GM19372 (cell line): ENCODE measurements around the gene VWA8.
"Not testable (repeated sequence)": the region's sequence is repeated elsewhere in the genome, so short reads cannot be mapped to it uniquely, and the experiment has no call there.

Experiments
- ATAC-seq: cut with Tn5 transposase; IDR thresholded peaks from one replicate; pipeline ENCODE4 v1.9.1; 2021; ENCODE audit warnings: mild to moderate bottlenecking, low read depth, moderate library complexity; ENCODE audit not compliant: unreplicated experiment

VWA8 gene

DNA sequence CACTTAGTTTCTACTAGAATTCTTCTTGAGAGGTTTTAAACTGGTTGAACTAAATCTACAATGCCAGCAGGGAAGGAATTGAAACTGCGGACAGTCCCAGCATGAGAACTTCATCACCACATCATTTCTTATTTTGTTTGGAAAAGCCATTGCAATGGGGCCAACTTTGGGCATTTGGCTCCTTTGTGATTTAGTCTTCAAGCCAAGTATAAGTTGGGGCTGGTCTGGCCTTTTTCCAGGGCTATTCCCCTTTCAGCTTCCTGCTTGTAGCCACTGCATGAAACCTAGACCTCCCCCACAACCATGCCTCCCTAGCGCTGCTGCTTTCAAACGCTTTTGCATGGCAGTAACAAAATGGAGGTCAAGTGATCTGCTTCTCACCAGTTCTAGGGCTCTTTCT, 361.3 kb downstream of the VWA8 start:
- ATAC-seq = no peak

DNA sequence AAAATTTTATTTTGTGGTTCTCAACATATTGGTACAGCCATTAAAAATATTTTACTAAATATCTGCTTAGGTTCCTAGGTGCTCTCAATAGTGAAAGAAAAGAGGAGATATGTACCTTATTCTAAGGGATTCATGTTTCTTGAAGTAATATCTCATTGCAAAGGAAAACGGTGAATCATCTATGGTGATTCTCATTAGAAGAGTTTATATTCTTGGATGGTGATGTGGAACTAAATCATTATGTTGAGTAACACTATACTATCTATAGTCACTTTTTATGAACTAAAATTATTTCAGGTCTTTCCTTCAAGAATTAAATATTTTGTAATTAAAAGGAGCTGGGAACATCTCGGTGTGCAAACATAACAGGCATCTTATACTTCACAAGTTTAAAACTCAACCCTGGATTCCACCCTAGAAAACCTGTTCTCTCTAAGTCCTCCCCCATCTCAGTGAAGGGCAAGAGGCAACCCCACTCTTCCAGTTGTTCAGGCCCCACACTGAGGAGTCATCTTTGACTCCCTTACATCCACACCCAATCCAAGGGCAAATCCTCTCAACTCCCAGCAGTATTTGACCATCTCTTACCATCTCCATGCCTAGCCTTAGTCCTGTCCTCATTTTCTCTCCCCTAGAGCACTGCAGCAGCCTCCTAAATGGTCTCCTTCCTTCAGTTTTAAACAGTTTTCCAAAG, 363.4 kb downstream of the VWA8 start:
- ATAC-seq = no peak

DNA sequence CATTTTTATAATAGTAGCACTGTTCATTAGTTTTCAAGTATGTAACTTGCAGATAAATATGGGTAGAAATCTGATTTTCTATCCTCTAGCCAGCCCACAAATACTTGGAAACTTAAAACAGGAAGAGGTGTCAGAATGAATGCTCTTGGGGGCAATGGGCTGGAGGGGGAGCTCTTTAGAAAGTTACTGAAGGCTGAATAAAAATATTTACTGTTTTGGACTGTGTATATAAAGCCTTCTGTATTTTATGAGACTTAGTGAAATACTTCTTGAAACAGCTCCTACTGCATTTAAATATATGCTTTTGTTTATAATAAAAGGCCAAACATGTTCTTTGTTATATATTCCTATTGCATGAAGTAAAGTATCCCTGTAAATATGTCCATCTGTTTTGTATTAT, 364.7 kb downstream of the VWA8 start:
- no peak for ATAC-seq

DNA sequence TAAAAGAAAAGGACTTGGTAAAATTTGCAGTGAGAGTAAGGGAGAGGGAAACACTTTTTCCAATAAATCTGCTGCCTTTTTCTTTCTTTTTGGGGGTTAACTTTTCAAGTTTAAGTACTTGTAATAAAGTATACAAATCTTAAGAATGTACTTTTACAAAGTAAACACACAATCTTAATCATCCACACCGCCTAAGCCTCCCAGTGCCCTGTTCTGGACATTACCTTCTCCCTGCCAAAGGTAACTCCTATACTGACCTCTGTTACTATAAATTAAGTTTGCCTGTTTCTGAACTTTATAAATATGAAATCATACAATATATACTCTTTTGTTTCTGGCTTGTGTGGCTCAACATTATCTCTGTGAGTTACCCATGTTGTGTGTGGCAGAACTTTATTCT, 365.6 kb downstream of the VWA8 start:
- no peak for ATAC-seq

DNA sequence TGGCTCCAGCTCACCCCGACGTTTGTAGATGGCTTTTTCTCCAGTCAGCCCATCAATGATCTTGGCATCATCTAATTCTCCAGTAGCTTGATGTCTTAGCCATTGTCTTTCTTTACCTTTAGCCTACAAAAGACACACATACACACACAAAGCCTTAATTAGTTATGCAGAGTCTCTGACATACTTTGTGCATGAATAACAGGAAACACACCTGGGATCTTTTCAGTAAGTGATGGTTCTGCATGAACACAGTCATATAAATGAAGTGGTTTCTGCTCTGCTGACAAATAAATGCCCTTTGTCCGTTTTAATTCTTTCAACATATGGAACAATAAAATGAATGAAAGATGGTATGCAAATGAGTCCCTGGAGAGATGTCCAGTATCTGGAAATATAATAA, 370.3 kb downstream of the VWA8 start:
- ATAC-seq = no peak

DNA sequence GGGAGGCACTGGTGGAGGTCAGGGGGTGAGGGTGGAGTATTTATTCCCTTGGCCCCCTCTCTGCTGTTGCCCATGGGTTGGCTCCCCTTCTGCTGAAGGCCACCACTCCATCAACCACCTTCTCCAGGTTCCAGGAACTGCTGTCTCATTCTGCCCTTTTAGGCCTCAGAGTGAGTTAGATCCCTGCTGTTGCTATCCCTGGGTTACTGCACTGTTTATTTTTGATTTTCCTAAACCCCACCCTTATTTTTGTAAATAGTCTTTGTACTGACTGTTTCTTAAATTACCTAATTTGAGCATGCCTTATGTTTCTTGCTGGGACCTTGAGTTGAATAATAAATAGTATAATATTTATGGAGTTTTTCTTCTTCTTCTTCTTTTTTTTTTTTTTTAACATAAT, 370.8 kb downstream of the VWA8 start:
- ATAC-seq = no peak

DNA sequence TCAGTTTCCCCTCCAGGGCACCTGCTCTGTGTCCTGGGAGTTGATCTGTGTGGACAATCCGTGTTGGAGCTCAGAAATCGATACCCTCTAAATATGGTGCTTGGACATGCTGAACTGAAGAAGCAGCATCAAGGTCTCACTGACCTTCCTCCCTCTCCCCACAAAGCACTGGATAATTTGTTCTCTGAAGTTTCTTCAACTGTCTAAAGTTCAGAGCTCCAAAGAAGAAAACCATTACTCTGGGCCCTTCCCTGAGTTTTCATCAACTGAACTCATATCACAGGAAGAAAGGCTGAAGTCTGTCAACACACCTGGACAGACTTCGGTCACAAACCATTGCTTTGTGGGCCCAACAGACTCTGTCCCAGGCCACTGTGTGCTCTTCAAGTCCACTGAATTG, 371.5 kb downstream of the VWA8 start:
- no peak for ATAC-seq

DNA sequence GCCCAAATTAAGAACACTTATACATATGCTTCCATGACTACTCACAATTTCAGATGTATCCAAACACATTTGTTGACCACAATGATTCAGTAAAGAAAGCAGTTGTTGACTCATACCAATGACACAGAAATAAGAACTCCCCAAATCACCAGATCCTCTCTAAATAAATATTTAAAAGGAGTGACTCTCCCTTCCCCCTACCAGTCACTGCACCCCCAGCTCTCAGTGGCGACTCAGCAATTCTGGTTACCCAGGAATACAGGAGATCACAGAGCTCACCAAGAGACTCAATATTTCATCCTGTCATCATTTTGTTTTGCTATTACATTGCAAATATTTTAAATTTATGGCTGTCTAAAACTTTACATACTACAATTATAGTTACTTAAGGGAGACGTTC, 372.0 kb downstream of the VWA8 start:
- no peak for ATAC-seq

DNA sequence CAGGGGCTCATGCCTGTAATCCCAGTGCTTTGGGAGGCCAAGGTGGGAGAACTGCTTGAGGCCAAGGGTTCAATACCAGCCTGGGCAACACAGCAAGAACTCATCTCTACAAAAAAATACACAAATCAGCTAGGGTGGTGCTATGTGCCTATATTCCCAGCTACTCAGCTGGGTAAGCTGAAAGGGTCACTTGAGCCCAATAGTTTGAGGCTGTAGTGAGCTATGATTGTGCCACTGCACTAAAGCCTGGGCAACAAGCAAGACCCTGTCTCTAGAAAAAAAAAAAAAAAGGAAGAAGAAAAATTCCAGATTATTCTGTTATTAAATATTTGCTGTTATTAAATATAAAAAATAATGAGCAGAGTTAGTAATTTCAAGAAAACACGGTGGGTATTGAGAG, 372.5 kb downstream of the VWA8 start:
- no peak for ATAC-seq

DNA sequence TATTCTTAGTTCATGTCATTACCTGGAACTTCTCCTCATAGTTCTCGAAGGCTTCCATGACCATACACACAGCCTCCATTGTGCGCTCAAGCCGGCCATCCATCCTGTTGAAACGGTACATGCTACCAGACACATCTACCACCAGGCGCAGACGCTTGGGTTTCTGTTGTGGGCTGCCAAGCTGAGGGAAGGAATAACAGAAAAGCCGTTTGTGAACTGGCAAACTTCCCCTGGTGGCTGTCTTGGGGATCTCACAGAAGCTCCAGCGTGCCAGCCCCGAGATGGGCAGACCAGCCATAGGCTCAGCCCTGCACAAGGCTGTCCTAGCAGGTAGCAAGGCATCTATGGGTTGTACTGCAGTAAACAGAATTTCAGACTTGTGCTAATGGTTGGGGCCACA, 373.4 kb downstream of the VWA8 start:
- no peak for ATAC-seq

DNA sequence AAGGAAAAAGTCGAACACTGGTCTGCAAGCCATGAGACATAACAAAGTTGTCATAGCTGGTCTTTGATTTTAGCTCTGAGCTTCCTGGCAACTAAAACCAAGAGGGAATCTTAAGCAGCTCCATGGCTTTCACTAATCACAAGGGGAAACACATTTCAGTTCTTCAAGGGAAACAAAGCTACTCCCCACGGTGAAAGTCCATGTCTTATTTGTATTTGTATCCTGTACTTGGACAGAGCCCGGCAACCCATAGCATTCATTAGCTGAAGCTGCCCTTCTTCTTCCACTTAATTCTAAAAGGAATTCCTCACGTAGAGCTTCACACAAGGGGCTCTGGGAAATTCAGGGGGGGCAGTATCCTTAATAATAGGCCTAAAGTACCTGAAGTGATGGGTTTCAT, 374.7 kb downstream of the VWA8 start:
- no peak for ATAC-seq

DNA sequence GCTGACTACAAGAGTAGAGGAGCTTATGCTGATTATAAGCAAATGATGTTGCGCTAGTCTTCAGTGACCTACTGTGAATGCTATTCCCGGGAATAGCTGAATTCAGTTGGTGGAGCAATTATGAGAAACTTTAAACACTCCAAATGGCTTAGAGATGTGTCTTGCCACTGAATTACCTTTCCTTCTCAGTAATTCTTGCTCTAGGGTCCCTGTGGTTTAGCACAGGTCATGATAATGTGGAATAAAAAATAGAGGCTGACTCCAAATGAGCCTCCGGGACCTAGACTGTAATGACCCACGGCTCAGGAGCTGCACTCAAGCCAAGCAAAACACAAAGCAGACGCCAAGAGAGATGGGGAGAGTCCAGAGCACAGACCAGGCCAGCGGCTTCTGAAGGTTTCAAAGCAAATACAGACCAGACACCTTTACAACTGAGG, 378.9 kb downstream of the VWA8 start:
- no peak for ATAC-seq

DNA sequence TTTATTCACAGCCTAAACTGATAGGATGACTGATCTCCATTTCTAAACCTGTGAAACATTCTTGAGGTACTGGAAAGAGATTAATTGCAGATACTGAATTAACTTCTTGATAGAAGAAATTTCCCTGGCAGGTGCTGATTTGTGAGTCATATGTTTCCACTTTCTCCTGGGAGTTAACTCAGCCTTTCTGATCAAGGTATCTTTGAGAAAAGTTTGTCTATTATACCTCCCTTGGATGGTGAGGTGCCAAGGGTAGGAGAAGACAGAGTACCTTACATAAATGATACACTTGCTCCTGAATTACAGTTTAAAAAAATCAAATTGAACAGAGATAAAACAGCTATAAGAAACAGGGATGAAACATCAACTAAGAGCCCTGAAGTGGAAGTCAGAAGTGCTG, 380.6 kb downstream of the VWA8 start:
- no peak for ATAC-seq

DNA sequence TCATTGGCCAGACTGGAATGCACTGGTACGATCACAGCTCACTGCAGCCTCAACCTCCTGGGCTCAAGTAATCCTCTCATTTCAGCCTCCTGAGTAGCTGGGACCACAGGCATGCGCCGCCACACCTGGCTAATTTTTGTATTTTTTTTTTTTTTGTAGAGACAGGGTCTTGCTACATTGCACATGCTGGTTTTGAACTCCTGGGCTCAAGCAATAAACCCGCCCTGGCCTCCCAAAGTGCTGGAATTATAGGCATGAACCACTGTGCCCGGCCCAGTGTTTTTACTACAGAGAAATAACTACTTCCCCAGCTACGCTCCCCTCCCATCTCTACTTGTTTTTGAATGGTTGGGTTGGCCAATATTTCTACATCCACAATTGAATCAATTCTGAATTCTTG, 381.0 kb downstream of the VWA8 start:
- ATAC-seq = no peak

DNA sequence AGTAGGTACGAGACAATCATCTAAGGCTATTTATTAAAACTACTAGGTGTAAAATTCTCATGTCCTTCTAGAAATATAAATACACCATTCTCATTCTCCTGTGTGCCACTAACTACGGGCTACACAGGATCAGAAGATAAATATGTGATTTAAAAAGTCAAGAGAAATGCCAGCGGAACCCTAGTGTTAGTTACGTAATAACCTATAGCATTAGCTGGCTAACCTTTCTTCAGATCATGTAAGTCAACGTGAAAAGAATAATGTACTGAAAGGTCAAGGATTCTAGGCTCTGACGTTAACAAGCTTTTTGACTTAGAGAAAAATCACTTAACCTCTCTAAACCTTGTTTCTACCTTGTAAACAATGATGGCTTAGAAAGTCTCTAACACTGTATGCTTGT, 381.7 kb downstream of the VWA8 start:
- no peak for ATAC-seq

DNA sequence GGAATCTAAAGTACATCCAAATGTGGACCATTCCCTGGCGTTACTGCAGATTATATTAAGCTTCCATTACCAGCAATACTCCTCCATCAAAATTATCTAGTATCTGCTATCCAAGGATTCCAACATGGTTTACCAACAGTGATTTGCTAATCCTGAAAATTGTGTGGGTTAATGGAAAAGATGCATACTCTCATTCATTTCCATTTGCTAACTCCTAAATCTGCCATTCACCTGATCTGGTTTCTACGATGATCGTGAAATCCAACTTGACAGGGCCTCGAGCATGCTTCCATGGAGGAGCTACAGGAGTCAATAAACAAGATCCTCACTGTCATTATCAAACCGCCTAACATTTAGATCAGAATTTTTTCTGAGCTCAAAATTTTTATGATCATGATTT, 382.5 kb downstream of the VWA8 start:
- ATAC-seq = no peak

DNA sequence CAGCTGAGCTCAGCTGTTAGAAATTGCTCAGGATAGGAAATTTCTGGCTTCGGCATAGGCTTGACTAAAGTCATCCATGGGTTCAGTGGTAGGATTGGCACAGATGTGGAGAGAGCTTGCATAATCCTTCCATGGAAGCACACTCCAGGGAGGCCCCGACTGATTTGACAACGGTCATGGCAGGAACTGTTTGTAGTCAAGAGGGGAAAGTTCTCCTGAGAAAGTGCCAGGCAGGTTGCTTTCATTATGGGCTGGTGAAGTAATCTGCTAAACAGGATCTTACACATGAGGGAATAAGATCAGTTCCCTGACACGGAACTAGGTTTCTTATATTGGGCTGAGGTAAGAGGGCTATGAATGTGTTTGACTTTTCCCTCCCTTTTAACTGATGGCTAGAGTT, 383.5 kb downstream of the VWA8 start:
- no peak for ATAC-seq

DNA sequence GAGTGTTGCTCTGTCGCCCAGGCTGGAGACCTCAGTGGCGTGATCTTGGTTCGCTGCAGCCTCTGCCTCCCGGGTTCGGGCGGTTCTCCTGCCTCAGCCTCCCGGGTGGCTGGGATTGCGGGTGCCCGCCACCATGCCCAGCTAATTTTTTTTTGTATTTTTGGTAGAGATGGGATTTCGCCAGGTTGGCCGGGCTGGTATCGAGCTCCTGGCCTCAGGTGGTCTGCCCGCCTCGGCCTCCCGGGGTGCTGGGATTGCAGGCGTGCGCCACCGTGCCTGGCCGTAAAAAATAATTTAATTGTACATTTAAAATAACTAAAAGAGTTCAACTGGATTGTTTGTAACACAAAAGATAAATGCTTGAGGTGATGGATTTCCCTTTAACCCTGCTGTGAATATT, 387.3 kb downstream of the VWA8 start:
- ATAC-seq = not testable (repeated sequence)

DNA sequence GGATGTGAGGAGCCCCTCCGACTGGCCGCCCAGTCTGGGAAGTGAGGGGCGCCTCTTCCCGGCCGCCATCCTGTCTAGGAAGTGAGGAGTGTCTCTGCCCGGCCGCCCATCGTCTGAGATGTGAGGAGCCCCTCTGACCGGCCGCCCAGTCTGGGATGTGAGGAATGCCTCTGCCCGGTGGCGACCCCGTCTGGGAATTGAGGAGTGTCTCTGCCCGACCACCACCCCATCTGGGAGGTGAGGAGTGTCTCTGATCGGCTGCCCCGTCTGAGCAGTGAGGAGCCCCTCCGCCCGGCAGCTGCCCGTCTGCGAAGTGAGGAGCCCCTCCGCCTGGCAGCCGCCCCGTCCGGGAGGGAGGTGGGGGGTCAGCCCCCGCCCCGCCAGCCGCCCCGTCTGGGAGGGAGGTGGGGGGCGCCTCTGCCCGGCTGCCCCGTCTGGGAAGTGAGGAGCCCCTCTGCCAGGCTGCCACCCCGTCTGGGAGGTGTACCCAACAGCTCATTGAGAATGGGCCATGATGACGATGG, 389.0 kb downstream of the VWA8 start:
- ATAC-seq = not testable (repeated sequence)

DNA sequence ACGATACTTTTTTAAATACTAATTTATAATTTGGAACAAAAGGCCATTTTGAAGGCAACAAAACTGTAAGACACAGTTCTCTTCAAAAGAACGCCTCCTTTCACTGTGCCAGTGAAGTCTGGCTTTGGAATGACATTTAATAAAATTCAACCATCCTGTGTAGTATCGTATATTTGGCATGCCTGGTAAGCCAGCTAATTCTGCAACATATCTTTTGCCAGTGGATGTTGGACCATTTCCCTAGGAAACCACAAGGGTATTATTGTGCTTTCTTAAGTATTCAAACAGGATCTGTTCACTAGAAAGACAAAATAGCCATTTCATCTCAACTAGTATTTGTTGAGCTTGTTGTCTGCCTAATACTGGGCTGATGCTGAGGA, 391.9 kb downstream of the VWA8 start:
- no peak for ATAC-seq

DNA sequence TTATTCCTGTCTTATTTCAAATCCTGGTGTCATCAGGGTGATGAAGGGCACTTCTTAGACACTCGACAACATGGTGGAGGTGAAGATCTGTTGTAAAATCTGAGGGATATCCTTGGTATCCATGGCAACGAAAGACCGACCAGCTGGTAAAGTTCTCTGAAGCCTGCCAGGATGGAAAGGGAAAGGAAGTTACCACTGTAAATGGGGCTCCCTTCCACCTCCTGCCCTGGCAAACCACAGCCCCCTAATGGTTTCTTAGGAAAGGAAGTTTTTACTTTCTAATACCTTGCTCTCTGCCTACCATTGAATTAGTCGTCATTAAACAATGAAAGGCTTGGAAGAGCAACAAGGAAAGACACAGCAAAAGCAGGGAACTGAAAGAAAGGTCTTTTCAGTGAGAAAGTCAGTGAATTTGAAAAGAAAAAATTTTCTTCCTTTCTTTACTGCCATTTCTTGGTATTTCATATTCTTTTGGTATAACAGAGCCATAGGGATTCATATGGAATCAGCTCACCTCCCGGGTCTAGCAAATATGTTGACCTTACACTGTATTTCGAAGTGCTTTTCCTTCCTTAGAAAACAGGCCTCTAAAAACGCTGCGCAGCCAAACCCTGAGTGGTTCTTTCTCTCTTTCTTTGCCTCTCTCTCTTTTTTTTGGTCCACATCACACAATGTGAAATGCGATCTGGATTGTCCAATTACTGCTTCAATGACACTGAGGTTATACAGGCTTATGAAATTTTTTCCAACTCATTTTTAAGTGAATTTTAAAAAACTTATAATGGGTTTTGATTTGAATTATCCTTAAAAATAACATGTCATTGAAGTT, 392.6 kb downstream of the VWA8 start:
- no peak for ATAC-seq

DNA sequence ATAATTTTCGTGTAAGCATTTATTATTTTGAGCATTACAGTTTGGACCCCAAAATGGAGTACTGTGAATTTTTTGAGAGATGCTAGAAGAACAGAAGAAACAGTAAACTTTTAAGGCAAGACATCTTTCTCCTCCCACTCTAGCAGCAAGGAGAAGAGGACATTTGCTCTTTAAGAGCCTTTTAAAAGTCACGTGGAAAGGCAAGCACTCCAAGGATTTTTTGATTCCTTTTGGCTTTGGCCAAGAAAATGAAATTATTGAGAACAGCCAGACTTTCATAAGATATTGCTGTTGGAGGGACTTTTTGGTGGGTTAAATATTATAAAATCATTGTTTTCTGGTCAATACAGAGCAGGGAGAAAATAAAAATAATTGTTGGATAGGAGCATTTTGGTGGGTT, 393.5 kb downstream of the VWA8 start:
- ATAC-seq = no peak
